Keratinocyte (primary cell): ENCODE data around the gene LTB. TPM values are rescaled to one million over a fixed set of nuclear protein-coding genes. Genes with fewer than 3 reads are reported as not detected.

Experiments used
- DNase-seq: peaks from one replicate; pipeline ENCODE4 v3.0.0-alpha.2; 2011; ENCODE audit warnings: low read depth, missing footprints, low spot score
- FAIRE-seq: peaks from 2 replicates; lab custom pipeline; 2011; peaks lifted over from hg19 to GRCh38; lab: Jason Lieb, UNC
- H2AFZ ChIP-seq: 2 replicates; pipeline ENCODE4 v1.6.0; 2012; ENCODE audit warnings: low read length, control low read depth, inconsistent platforms; ENCODE audit not compliant: control insufficient read depth
- H3K27ac ChIP-seq: 2 replicates; pipeline ENCODE4 v1.5.1; 2011; ENCODE audit warnings: low read length; ENCODE audit not compliant: control insufficient read depth, insufficient read depth
- H3K27me3 ChIP-seq: 3 replicates; pipeline ENCODE4 v1.6.0; 2011; ENCODE audit warnings: low read length; ENCODE audit not compliant: control insufficient read depth, insufficient read depth; ENCODE audit errors: extremely low read depth
- H3K36me3 ChIP-seq, 2 experiments: 2 replicates in 1 of 2; 3 replicates in 1 of 2; pipeline ENCODE4 v1.5.1; 2011; ENCODE audit warnings: low read length in 2 of 2, mild to moderate bottlenecking in 1 of 2; ENCODE audit not compliant: control insufficient read depth in 2 of 2, insufficient read depth in 2 of 2; ENCODE audit errors: extremely low read depth in 1 of 2
- H3K4me1 ChIP-seq: 3 replicates; pipeline ENCODE4 v1.5.1; 2011; ENCODE audit warnings: low read length; ENCODE audit not compliant: control insufficient read depth, insufficient read depth; ENCODE audit errors: extremely low read depth
- H3K4me2 ChIP-seq: 3 replicates; pipeline ENCODE4 v1.6.0; 2011; ENCODE audit warnings: low read depth, low read length; ENCODE audit not compliant: control insufficient read depth, insufficient read depth; ENCODE audit errors: extremely low read depth
- H3K4me3 ChIP-seq, 3 experiments: fragments of 200-600 bp in 1 of 3; sonication (generic) in 1 of 3; 2 replicates in 2 of 3; 3 replicates in 1 of 3; pipeline ENCODE4 v1.5.1; 2011 to 2016; ENCODE audit warnings: low read length in 3 of 3, mild to moderate bottlenecking in 3 of 3, control low read depth in 2 of 3, inconsistent platforms in 1 of 3, low read depth in 1 of 3, mixed read lengths in 1 of 3, mixed run types in 1 of 3, moderate library complexity in 1 of 3; ENCODE audit not compliant: control insufficient read depth in 2 of 3, insufficient read depth in 2 of 3; ENCODE audit errors: extremely low read depth in 1 of 3
- H3K79me2 ChIP-seq: 2 replicates; pipeline ENCODE4 v1.6.0; 2012; ENCODE audit warnings: low read length; ENCODE audit not compliant: control insufficient read depth, insufficient read depth
- H3K9ac ChIP-seq: 3 replicates; pipeline ENCODE4 v1.6.0; 2011; ENCODE audit warnings: low read length; ENCODE audit not compliant: control insufficient read depth, insufficient read depth; ENCODE audit errors: extremely low read depth
- H3K9me1 ChIP-seq: 3 replicates; pipeline ENCODE4 v1.6.0; 2011; ENCODE audit warnings: low read length; ENCODE audit not compliant: control insufficient read depth, insufficient read depth; ENCODE audit errors: extremely low read depth
- H3K9me3 ChIP-seq: 2 replicates; pipeline ENCODE4 v1.5.1; 2012; ENCODE audit warnings: low read depth, low read length; ENCODE audit not compliant: control insufficient read depth
- H4K20me1 ChIP-seq: 3 replicates; pipeline ENCODE4 v1.6.0; 2011; ENCODE audit warnings: low read length; ENCODE audit not compliant: control insufficient read depth, insufficient read depth; ENCODE audit errors: extremely low read depth
- CTCF ChIP-seq, 3 experiments: IDR thresholded peaks in 1 of 3; conservative IDR thresholded peaks in 1 of 3; optimal IDR thresholded peaks in 1 of 3; 2 replicates in 2 of 3; 3 replicates in 1 of 3; pipeline versions ENCODE3 to v1.5.1; 2011; ENCODE audit warnings: low read length in 3 of 3, mild to moderate bottlenecking in 3 of 3, moderate library complexity in 2 of 3, control low read depth in 1 of 3, inconsistent platforms in 1 of 3; ENCODE audit not compliant: insufficient read depth in 2 of 3; ENCODE audit errors: extremely low read depth in 1 of 3
- EZH2 ChIP-seq: IDR thresholded peaks from one replicate; pipeline ENCODE4 v1.6.1; 2012; ENCODE audit warnings: inconsistent platforms, mild to moderate bottlenecking, low read length, moderate library complexity
- dilution Hi-C: fragments of 300-500 bp; cut with MboI; formaldehyde crosslinking; loops from one replicate; pipeline ENCODE4 v1.7.0; 2020; ENCODE audit warnings: low sequenced_read_pairs; ENCODE audit not compliant: extremely low pct_ligation_motif_present
- polyA plus RNA-seq, 5 experiments: library from polyadenylated mRNA; depleted of rRNA in 3 of 5; stranded (reverse) in 3 of 5; stranded (forward) in 1 of 5; unstranded in 1 of 5; fragments of >200 nt; gene quantifications; 1 replicate in 1 of 5; 2 replicates in 3 of 5; 3 replicates in 1 of 5; pipeline versions ENCODE4 v1.2.1 to v1.2.3, GENCODE V29; 2011 to 2012; ENCODE audit warnings: missing spikeins in 2 of 5, low read depth in 1 of 5, low replicate concordance in 1 of 5

The LTB gene
- polyA plus RNA-seq, 1 donor (not counting 4 experiments of a cell fraction or from before 2014, with no cell fraction given) = not detected

- H3K9ac ChIP-seq = no peak overlapping the region
- H3K4me2 ChIP-seq = no peak overlapping the region
Observed at GRCh38 chr6:31573239-31574105, 8.8 kb downstream of the LTB start.

GRCh38 chr6:31572041-31572911 lies 9.9 kb downstream of the LTB start, which contains the start of gene LTA:
Gene LTA (plus strand): TSS chr6:31572289. CDS start chr6:31572743, 454 bp downstream.
- FAIRE-seq = no peak

More at GRCh38 chr6:31573239-31574105, 8.8 kb downstream of the LTB start:
- no peaks in the 10 kb centered on the region for H3K79me2 ChIP-seq
- dilution Hi-C loops = no loop called here
- DNase-seq (no peak), FAIRE-seq (no peak)
- H3K9me3 ChIP-seq = no peaks in the 10 kb centered on the region
- TF ChIP-seq EZH2 (no peak), CTCF (optimal IDR thresholded peaks at IDR 0.05 in 1 of 3, IDR thresholded peaks at IDR 0.05 in 1 of 3, conservative IDR thresholded peaks at IDR 0.05 in 1 of 3; ENCODE audit: extremely low read depth in 1 of 3, insufficient read depth in 2 of 3, low read length in 3 of 3) (no peak)
- H3K9me1 ChIP-seq = no peaks in the 10 kb centered on the region
- no peak overlapping the region for H3K27ac ChIP-seq
- no peaks in the 10 kb centered on the region for H3K27me3 ChIP-seq
- no peak overlapping the region for H3K4me3 ChIP-seq
- peaks cover 15% of the 10 kb centered on the region for H3K4me1 ChIP-seq
- H3K36me3 ChIP-seq = no peaks in the 10 kb centered on the region
- no peaks in the 10 kb centered on the region for H4K20me1 ChIP-seq
- no peak overlapping the region for H2AFZ ChIP-seq

More at GRCh38 chr6:31572041-31572911, 9.9 kb downstream of the LTB start, which contains the start of gene LTA:
- H3K36me3 ChIP-seq = no peaks in the 10 kb centered on the region
- dilution Hi-C loops = no loop called here
- H3K4me1 ChIP-seq = peaks cover 8% of the 10 kb centered on the region
- H3K79me2 ChIP-seq = no peaks in the 10 kb centered on the region
- no peak within 1 kb of the TSS for H3K4me3 ChIP-seq
- TF ChIP-seq EZH2 (no peak), CTCF (optimal IDR thresholded peaks at IDR 0.05 in 1 of 3, IDR thresholded peaks at IDR 0.05 in 1 of 3, conservative IDR thresholded peaks at IDR 0.05 in 1 of 3; ENCODE audit: extremely low read depth in 1 of 3, insufficient read depth in 2 of 3, low read length in 3 of 3) (no peak)
- no peak for DNase-seq
- no peak within 1 kb of the TSS for H3K4me2 ChIP-seq
- H3K27ac ChIP-seq = no peak within 1 kb of the TSS
- no peaks in the 10 kb centered on the region for H3K27me3 ChIP-seq
- no peak within 1 kb of the TSS for H2AFZ ChIP-seq
- H4K20me1 ChIP-seq = no peaks in the 10 kb centered on the region
- H3K9me1 ChIP-seq = no peaks in the 10 kb centered on the region
- no peak within 1 kb of the TSS for H3K9ac ChIP-seq
- no peaks in the 10 kb centered on the region for H3K9me3 ChIP-seq
